Inferior parietal cortex (tissue), 1 donor: ENCODE data around the gene SAFB.
A peak's percentile ranks its signal among the peaks of the same experiment; 100 is the strongest.

Experiments used
- DNase-seq: peaks from one replicate; pipeline ENCODE4 v3.0.0-alpha.2; 2016; ENCODE audit errors: extremely low spot score

SAFB gene

GRCh38 chr19:5627395-5627904, 4.6 kb downstream of the SAFB start:
- peak; percentile 45 for DNase-seq

- DNase-seq = no peak
Observed at GRCh38 chr19:5628461-5628860, 5.6 kb downstream of the SAFB start.

GRCh38 chr19:5628919-5629481, 6.1 kb downstream of the SAFB start:
- no peak for DNase-seq

GRCh38 chr19:5631567-5632240, 8.8 kb downstream of the SAFB start:
- no peak for DNase-seq

GRCh38 chr19:5632241-5632612, 9.3 kb downstream of the SAFB start:
- DNase-seq = no peak

GRCh38 chr19:5632657-5633056, 9.8 kb downstream of the SAFB start:
- no peak for DNase-seq

- DNase-seq = no peak
Observed at GRCh38 chr19:5635427-5635826, 12.5 kb downstream of the SAFB start.

- no peak for DNase-seq
Observed at GRCh38 chr19:5637971-5638370, 15.1 kb downstream of the SAFB start.

- DNase-seq = no peak
Observed at GRCh38 chr19:5641171-5641570, 18.3 kb downstream of the SAFB start.

- no peak for DNase-seq
Observed at GRCh38 chr19:5642204-5642603, 19.3 kb downstream of the SAFB start.

- no peak for DNase-seq
Observed at GRCh38 chr19:5643060-5643459, 20.2 kb downstream of the SAFB start.

- DNase-seq = no peak
Observed at GRCh38 chr19:5644037-5644436, 21.2 kb downstream of the SAFB start.

GRCh38 chr19:5645409-5645808, 22.5 kb downstream of the SAFB start:
- DNase-seq = no peak

- no peak for DNase-seq
Observed at GRCh38 chr19:5646703-5647102, 23.8 kb downstream of the SAFB start.

- no peak for DNase-seq
Observed at GRCh38 chr19:5648464-5648863, 25.6 kb downstream of the SAFB start.

GRCh38 chr19:5651361-5651760, 28.5 kb downstream of the SAFB start:
- no peak for DNase-seq

GRCh38 chr19:5652261-5652660, 29.4 kb downstream of the SAFB start:
- DNase-seq = no peak

- DNase-seq = no peak
Observed at GRCh38 chr19:5654931-5655330, 32.0 kb downstream of the SAFB start.

GRCh38 chr19:5655412-5655811, 32.5 kb downstream of the SAFB start:
- no peak for DNase-seq

GRCh38 chr19:5661483-5661882, 38.6 kb downstream of the SAFB start:
- DNase-seq = no peak

- DNase-seq = no peak
Observed at GRCh38 chr19:5663904-5664303, 41.0 kb downstream of the SAFB start.

GRCh38 chr19:5664515-5664914, 41.6 kb downstream of the SAFB start:
- DNase-seq = no peak

- DNase-seq = no peak
Observed at GRCh38 chr19:5665781-5666513, 43.1 kb downstream of the SAFB start.
